ENCODE data around the gene ATP5F1A.
"Not testable (repeated sequence)": the region's sequence is repeated elsewhere in the genome, so short reads cannot be mapped to it uniquely, and the experiment has no call there.

Gene ATP5F1A

GRCh38 chr18:46047369-46047768, 50.7 kb downstream of the ATP5F1A start:
- not testable (repeated sequence) for DNase-seq (ENCODE audit: low read depth in 2 of 2)

GRCh38 chr18:46046688-46047087, 51.4 kb downstream of the ATP5F1A start:
- no peak for DNase-seq (ENCODE audit: low read depth in 2 of 2)

GRCh38 chr18:46046126-46046525, 52.0 kb downstream of the ATP5F1A start:
- DNase-seq (ENCODE audit: low read depth in 2 of 2): no peak

DNA sequence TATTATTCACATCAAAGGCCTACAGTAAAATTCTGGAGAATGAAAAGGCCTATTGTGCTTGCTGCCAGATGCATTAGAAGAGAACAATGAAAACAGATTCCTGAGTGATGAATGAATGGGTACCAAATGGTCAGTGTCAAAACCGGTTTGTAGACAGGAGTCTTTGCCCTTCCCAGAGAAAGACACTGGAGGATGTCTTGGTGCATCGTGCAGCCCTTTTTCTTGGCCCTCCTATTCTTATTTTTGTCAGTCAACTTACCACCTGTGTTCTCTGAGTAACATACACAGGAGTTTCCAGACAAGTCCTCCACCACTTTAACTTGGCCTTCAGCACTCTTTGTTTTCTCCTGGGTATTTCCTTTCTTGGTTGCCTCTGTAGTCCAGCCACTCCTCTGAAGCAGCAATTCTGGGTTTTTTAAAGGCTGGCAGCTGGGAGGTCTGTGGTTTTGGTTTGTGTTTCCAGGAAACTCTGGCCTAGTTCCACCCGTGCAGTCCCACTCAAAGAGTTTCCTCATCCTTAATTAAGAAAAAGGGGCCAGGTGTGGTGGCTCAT, 55.4 kb downstream of the ATP5F1A start:
- no peak for DNase-seq (ENCODE audit: low read depth in 2 of 2)

- no peak for DNase-seq (ENCODE audit: low read depth in 2 of 2)
These were observed 57.4 kb downstream of the ATP5F1A start for GRCh38 chr18:46040747-46041104.

DNA sequence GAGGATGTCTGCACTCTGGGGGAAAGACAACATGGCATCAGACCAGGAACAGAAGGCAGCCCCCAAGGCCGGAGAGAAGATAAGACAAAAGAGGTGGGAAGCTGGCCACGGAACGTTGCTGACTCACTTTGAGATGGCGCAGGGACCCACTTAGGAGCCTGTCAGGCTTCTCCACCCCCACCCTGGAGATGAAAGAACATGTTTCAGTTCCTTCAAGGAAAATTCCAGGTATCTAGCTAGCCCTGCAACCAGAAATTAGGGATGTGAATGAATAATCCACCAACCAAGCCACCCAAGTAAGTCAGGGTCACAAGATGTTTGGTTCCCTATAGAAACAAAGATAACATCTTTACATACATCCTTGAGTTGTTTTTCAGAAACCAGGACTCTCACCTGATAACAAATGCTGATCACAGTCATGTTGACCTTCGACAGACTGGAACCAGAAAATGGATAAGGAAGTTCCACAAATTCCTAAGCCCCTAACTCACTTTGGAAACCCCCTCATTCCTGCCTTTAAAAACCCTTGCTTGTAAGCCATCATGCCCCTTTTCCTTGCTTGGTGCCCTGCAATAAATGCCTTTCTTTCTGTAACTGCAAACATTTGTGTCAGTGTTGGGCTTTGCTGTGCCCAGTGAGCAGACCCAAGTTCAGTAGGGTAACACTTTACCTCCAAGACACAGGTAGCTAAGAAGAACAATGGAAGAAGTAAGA, 57.9 kb downstream of the ATP5F1A start:
- DNase-seq (ENCODE audit: low read depth in 2 of 2): no peak

GRCh38 chr18:46037512-46038305, 60.4 kb downstream of the ATP5F1A start:
- no peak for DNase-seq (ENCODE audit: low read depth in 2 of 2)

- DNase-seq (ENCODE audit: low read depth in 2 of 2): no peak
These were observed 62.1 kb downstream of the ATP5F1A start for GRCh38 chr18:46035696-46036680.

DNA sequence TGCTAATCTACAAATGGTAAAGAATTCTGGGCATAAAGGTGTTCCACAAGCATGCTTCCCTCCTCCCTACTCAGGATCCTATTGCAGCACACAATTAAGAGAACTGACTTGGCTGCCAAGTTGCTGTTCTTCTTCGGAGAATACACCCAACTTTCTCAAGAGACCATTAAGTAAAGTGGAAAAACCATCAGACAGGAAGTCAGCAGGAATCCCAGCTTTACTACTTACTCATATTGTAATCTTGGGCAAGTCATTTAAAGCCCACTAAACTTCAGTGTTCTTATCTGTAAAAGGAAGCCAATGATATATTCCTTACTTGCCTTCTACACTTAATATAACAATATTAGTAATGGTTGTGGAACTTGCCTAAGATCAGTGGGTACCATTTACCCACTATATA, 63.9 kb downstream of the ATP5F1A start:
- no peak for DNase-seq (ENCODE audit: low read depth in 2 of 2)

DNA sequence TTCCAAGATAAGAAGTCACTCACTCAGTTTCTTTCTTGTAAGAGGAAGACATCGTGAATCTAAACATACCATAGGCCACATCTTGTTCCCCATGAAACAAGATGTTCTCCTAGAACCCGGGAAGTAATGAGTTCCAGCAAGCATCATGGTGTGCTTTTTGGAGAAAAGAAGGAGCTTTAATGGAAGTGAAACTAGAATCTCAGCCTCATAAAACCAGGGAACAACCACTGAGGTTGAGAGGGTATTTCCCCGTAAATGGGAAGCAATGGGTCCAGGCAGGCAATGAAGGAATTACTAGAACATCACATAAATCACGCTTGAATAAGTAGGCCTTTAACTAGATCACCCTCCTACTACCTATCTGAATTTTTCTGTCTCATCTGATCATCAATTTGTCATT, 66.4 kb downstream of the ATP5F1A start:
- DNase-seq (ENCODE audit: low read depth in 2 of 2): no peak

Data from stimulated activated CD8-positive, alpha-beta memory T cell treated with anti-CD3 and anti-CD28 coated beads, Interleukin-7, amount 100 ng/mL, for 1 hour (primary cell).